GM18499 (cell line): ENCODE data around the gene CEACAM7.
"Not testable (repeated sequence)": the region's sequence is repeated elsewhere in the genome, so short reads cannot be mapped to it uniquely, and the experiment has no call there.

ENCODE experiments used
- ATAC-seq: cut with Tn5 transposase; IDR thresholded peaks from one replicate; pipeline ENCODE4 v1.9.1; 2021; ENCODE audit warnings: moderate number of reproducible peaks; ENCODE audit not compliant: insufficient read depth, unreplicated experiment

CEACAM7 gene

GRCh38 chr19:41688098-41688497 lies at the start of gene CEACAM7:
TSS of gene CEACAM7 (minus strand) at chr19:41688270. CDS start at chr19:41688165, 105 bp downstream.
- no peak for ATAC-seq

- no peak for ATAC-seq
These were observed 47.1 kb upstream of the CEACAM7 start for GRCh38 chr19:41735071-41735600.

- ATAC-seq: no peak
These were observed 46.5 kb upstream of the CEACAM7 start for GRCh38 chr19:41734585-41734984.

- ATAC-seq: no peak
These were observed 46.1 kb upstream of the CEACAM7 start for GRCh38 chr19:41734156-41734555.

- ATAC-seq: no peak
These were observed 38.4 kb upstream of the CEACAM7 start for GRCh38 chr19:41726493-41726892.

GRCh38 chr19:41720103-41720502 lies 32.0 kb upstream of the CEACAM7 start:
- ATAC-seq: no peak

GRCh38 chr19:41718761-41719160 lies 30.7 kb upstream of the CEACAM7 start:
- ATAC-seq: no peak

- no peak for ATAC-seq
These were observed 26.5 kb upstream of the CEACAM7 start for GRCh38 chr19:41714598-41714997.

- ATAC-seq: no peak
These were observed 23.5 kb upstream of the CEACAM7 start for GRCh38 chr19:41711376-41712261.

- ATAC-seq: no peak
These were observed 22.0 kb upstream of the CEACAM7 start for GRCh38 chr19:41709951-41710645.

- not testable (repeated sequence) for ATAC-seq
These were observed 21.4 kb upstream of the CEACAM7 start for GRCh38 chr19:41709516-41709915.

- no peak for ATAC-seq
These were observed 20.4 kb upstream of the CEACAM7 start, which contains the start of gene CEACAM5 for GRCh38 chr19:41708481-41708880. TSS of gene CEACAM5 (plus strand) at chr19:41708626. CDS start at chr19:41708732, 106 bp downstream.

- no peak for ATAC-seq
These were observed 19.9 kb upstream of the CEACAM7 start for GRCh38 chr19:41707871-41708371.

- ATAC-seq: no peak
These were observed 19.4 kb upstream of the CEACAM7 start for GRCh38 chr19:41707502-41707812.

GRCh38 chr19:41706741-41707501 lies 18.9 kb upstream of the CEACAM7 start:
- ATAC-seq: no peak

GRCh38 chr19:41705393-41706174 lies 17.5 kb upstream of the CEACAM7 start:
- ATAC-seq: no peak

- ATAC-seq: no peak
These were observed 15.7 kb upstream of the CEACAM7 start for GRCh38 chr19:41703602-41704293.

GRCh38 chr19:41702171-41702651 lies 14.1 kb upstream of the CEACAM7 start:
- no peak for ATAC-seq
